ENCODE data around the gene CPNE2.

Gene CPNE2

DNA sequence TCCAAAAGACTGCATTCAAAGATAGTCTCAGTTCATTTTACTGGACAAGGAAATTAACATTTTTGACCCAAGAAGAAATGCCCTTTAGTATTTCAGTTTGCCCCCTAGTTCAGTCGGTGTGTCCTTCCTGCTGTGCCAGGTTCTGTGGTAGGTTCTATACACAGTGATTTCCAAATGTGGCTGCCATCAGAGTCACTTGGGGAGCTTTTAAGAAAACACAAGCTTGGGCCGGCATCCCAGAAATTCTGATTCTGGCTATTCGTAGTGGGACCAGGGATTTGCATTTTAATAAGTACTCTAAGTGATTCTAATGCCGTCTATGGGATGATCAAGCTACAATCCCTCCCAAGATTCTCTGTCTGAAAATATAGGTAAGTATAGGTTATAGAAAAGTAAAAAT is 103.9 kb downstream of the CPNE2 start:
- no peak overlapping the region for H3K4me3 ChIP-seq (ENCODE audit: low read depth, low read length)
- TF ChIP-seq, protein P1, sequence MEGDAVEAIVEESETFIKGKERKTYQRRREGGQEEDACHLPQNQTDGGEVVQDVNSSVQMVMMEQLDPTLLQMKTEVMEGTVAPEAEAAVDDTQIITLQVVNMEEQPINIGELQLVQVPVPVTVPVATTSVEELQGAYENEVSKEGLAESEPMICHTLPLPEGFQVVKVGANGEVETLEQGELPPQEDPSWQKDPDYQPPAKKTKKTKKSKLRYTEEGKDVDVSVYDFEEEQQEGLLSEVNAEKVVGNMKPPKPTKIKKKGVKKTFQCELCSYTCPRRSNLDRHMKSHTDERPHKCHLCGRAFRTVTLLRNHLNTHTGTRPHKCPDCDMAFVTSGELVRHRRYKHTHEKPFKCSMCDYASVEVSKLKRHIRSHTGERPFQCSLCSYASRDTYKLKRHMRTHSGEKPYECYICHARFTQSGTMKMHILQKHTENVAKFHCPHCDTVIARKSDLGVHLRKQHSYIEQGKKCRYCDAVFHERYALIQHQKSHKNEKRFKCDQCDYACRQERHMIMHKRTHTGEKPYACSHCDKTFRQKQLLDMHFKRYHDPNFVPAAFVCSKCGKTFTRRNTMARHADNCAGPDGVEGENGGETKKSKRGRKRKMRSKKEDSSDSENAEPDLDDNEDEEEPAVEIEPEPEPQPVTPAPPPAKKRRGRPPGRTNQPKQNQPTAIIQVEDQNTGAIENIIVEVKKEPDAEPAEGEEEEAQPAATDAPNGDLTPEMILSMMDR (IDR thresholded peaks at IDR 0.05; ENCODE audit: low read depth, low read length, missing control alignments) = no peak
- DNase-seq (ENCODE audit: low read depth) = no peak

DNA sequence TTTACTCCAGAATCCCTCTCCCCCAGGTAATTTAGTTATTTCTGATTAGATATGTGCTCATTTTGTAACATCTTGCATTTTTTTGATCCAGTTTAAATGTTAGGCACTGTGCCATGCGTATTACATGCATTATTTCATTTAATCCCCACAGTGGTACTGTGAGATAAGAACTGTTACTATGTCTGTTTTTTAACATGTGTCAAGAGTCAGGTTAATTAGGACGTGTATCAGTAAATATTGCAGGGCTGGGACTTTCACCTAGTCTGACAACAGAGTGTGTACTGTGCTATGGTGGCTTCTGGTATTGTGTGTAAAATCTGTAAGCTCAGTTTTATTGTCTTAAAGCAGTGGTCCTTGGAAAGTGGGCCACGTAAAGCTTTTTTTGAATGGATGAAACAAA is 104.4 kb downstream of the CPNE2 start:
- TF ChIP-seq, protein P1 (IDR thresholded peaks at IDR 0.05; ENCODE audit: low read depth, low read length, missing control alignments) = no peak

More for the DNA sequence above, 104.4 kb downstream of the CPNE2 start:
- no peak overlapping the region for H3K4me3 ChIP-seq (ENCODE audit: low read depth, low read length)
- DNase-seq (ENCODE audit: low read depth) = no peak

Measured in GM12864 (cell line).